Measurements from ENCODE around the gene ANAPC2.

Gene ANAPC2

GRCh38 chr9:137199411-137200121 lies 11.2 kb upstream of the ANAPC2 start:
- Histone ChIP-seq H3K27me3 (ENCODE audit: control insufficient read depth in 3 of 3, insufficient read depth in 3 of 3, low read depth in 1 of 3, low read length in 3 of 3) (no peaks in the 10 kb centered on the region), H2AK5ac (ENCODE audit: low read depth, low read length) (no peak overlapping the region), H3K79me1 (ENCODE audit: low read depth, low read length) (peaks cover 19% of the 10 kb centered on the region), H2BK12ac (ENCODE audit: low read length) (peak overlapping the region; percentile 58), H3K9me3 (replicated peaks in 1 of 2; ENCODE audit: control insufficient read depth in 2 of 2, insufficient read depth in 1 of 2, low read depth in 1 of 2, low read length in 2 of 2) (no peaks in the 10 kb centered on the region), H4K91ac (ENCODE audit: low read depth, low read length, poor library complexity) (no peak overlapping the region), H3K4me3 (ENCODE audit: low read length in 2 of 2) (peak overlapping the region; percentile 71 to 75), H3K4me2 (ENCODE audit: insufficient read depth, low read length, poor library complexity, severe bottlenecking) (peak overlapping the region; percentile 91), H3K23ac (ENCODE audit: low read depth, low read length, poor library complexity) (peak overlapping the region; percentile 55), H2BK5ac (ENCODE audit: low read length) (peak overlapping the region; percentile 71), H3K9ac (ENCODE audit: low read depth, low read length, poor library complexity) (peak overlapping the region; percentile 70), H3K4ac (ENCODE audit: low read length) (peak overlapping the region; percentile 37), H2BK15ac (ENCODE audit: low read length) (no peak overlapping the region), H3K4me1 (ENCODE audit: control insufficient read depth in 2 of 2, insufficient read depth in 1 of 2, low read depth in 1 of 2, low read length in 2 of 2) (peaks cover 20 to 32% of the 10 kb centered on the region in 2 donors), H2AFZ (ENCODE audit: low read length) (no peak overlapping the region), H3K36me3 (replicated peaks in 1 of 2; ENCODE audit: control insufficient read depth in 2 of 2, insufficient read depth in 2 of 2, low read length in 2 of 2) (peaks cover 3 to 13% of the 10 kb centered on the region in 2 donors), H3K14ac (ENCODE audit: low read length) (peak overlapping the region; percentile 56), H2BK120ac (ENCODE audit: low read depth, low read length) (no peak overlapping the region), H3K27ac (replicated peaks; ENCODE audit: low read length) (no peak overlapping the region), H4K8ac (ENCODE audit: low read depth, low read length) (no peak overlapping the region), H3K18ac (ENCODE audit: low read length) (peak overlapping the region; percentile 17)
- no CpG with 5 or more reads among the region's 51 CpGs for WGBS, 2 donors (ENCODE audit: extremely low coverage in 2 of 2, insufficient read length in 2 of 2, insufficient replicate concordance in 1 of 2)
- no peak for DNase-seq (ENCODE audit: low spot score)

DNA sequence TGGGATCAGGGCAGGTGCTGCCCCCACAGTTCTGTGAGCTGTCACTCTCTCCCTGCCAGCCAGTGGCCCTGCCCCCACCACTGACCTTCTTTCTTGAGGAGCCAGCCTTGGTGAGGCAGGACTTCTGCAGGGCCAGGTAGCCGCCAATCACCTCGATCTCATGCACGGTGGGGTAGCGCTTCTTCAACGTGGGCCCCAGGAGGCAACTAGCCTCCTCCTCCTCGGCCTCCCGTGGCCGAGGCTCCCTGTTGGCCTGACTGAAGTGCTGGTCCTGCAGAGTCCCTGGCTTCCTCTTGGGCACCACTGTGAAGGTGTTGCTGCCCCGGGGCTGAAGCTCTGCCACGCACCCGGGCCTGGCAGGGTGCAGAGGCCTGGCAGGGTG lies 10.5 kb upstream of the ANAPC2 start:
- Histone ChIP-seq H2AK5ac (ENCODE audit: low read depth, low read length) (peak overlapping the region; percentile 37), H3K4ac (ENCODE audit: low read length) (no peak overlapping the region), H3K79me1 (ENCODE audit: low read depth, low read length) (peaks cover 23% of the 10 kb centered on the region), H3K9me3 (replicated peaks in 1 of 2; ENCODE audit: control insufficient read depth in 2 of 2, insufficient read depth in 1 of 2, low read depth in 1 of 2, low read length in 2 of 2) (no peaks in the 10 kb centered on the region), H2BK5ac (ENCODE audit: low read length) (peak overlapping the region; percentile 71), H3K9ac (ENCODE audit: low read depth, low read length, poor library complexity) (no peak overlapping the region), H3K36me3 (replicated peaks in 1 of 2; ENCODE audit: control insufficient read depth in 2 of 2, insufficient read depth in 2 of 2, low read length in 2 of 2) (peaks cover 0 to 8% of the 10 kb centered on the region in 2 donors), H2BK120ac (ENCODE audit: low read depth, low read length) (no peak overlapping the region), H2AFZ (ENCODE audit: low read length) (no peak overlapping the region), H4K91ac (ENCODE audit: low read depth, low read length, poor library complexity) (no peak overlapping the region), H3K27ac (replicated peaks; ENCODE audit: low read length) (no peak overlapping the region), H3K23ac (ENCODE audit: low read depth, low read length, poor library complexity) (peak overlapping the region; percentile 8), H3K18ac (ENCODE audit: low read length) (no peak overlapping the region), H3K4me1 (ENCODE audit: control insufficient read depth in 2 of 2, insufficient read depth in 1 of 2, low read depth in 1 of 2, low read length in 2 of 2) (peaks cover 21 to 28% of the 10 kb centered on the region in 2 donors), H2BK12ac (ENCODE audit: low read length) (peak overlapping the region; percentile 41), H4K8ac (ENCODE audit: low read depth, low read length) (no peak overlapping the region), H3K4me2 (ENCODE audit: insufficient read depth, low read length, poor library complexity, severe bottlenecking) (no peak overlapping the region), H3K14ac (ENCODE audit: low read length) (peak overlapping the region; percentile 56), H3K4me3 (ENCODE audit: low read length in 2 of 2) (peak overlapping the region in 1 of 2 donors; percentile 71), H2BK15ac (ENCODE audit: low read length) (no peak overlapping the region), H3K27me3 (ENCODE audit: control insufficient read depth in 3 of 3, insufficient read depth in 3 of 3, low read depth in 1 of 3, low read length in 3 of 3) (no peaks in the 10 kb centered on the region)
- WGBS, 2 donors (ENCODE audit: extremely low coverage in 2 of 2, insufficient read length in 2 of 2, insufficient replicate concordance in 1 of 2): no CpG with 5 or more reads among the region's 11 CpGs
- DNase-seq (ENCODE audit: low spot score): no peak

- peaks cover 21 to 28% of the 10 kb centered on the region in 2 donors for H3K4me1 ChIP-seq (ENCODE audit: control insufficient read depth in 2 of 2, insufficient read depth in 1 of 2, low read depth in 1 of 2, low read length in 2 of 2)
- H2BK120ac ChIP-seq (ENCODE audit: low read depth, low read length): no peak overlapping the region
- H2AFZ ChIP-seq (ENCODE audit: low read length): no peak overlapping the region
- peak overlapping the region; percentile 60 for H3K9ac ChIP-seq (ENCODE audit: low read depth, low read length, poor library complexity)
- peak overlapping the region; percentile 41 for H2BK12ac ChIP-seq (ENCODE audit: low read length)
- H3K79me1 ChIP-seq (ENCODE audit: low read depth, low read length): peaks cover 26% of the 10 kb centered on the region
- no peaks in the 10 kb centered on the region for H3K9me3 ChIP-seq (replicated peaks in 1 of 2; ENCODE audit: control insufficient read depth in 2 of 2, insufficient read depth in 1 of 2, low read depth in 1 of 2, low read length in 2 of 2)
- peak overlapping the region; percentile 8 for H3K23ac ChIP-seq (ENCODE audit: low read depth, low read length, poor library complexity)
- H3K4me3 ChIP-seq (ENCODE audit: low read length in 2 of 2): peak overlapping the region in 1 of 2 donors; percentile 9
- H4K91ac ChIP-seq (ENCODE audit: low read depth, low read length, poor library complexity): no peak overlapping the region
- no peak overlapping the region for H3K4ac ChIP-seq (ENCODE audit: low read length)
- H3K36me3 ChIP-seq (replicated peaks in 1 of 2; ENCODE audit: control insufficient read depth in 2 of 2, insufficient read depth in 2 of 2, low read length in 2 of 2): peaks cover 0 to 3% of the 10 kb centered on the region in 2 donors
- no peak overlapping the region for H3K27ac ChIP-seq (replicated peaks; ENCODE audit: low read length)
- peak overlapping the region; percentile 37 for H2AK5ac ChIP-seq (ENCODE audit: low read depth, low read length)
- H2BK5ac ChIP-seq (ENCODE audit: low read length): peak overlapping the region; percentile 71
- no peak overlapping the region for H4K8ac ChIP-seq (ENCODE audit: low read depth, low read length)
- H3K4me2 ChIP-seq (ENCODE audit: insufficient read depth, low read length, poor library complexity, severe bottlenecking): no peak overlapping the region
- no peaks in the 10 kb centered on the region for H3K27me3 ChIP-seq (ENCODE audit: control insufficient read depth in 3 of 3, insufficient read depth in 3 of 3, low read depth in 1 of 3, low read length in 3 of 3)
- no peak overlapping the region for H3K14ac ChIP-seq (ENCODE audit: low read length)
- H3K18ac ChIP-seq (ENCODE audit: low read length): no peak overlapping the region
- no CpG with 5 or more reads among the region's 19 CpGs for WGBS, 2 donors (ENCODE audit: extremely low coverage in 2 of 2, insufficient read length in 2 of 2, insufficient replicate concordance in 1 of 2)
- no peak overlapping the region for H2BK15ac ChIP-seq (ENCODE audit: low read length)
- DNase-seq (ENCODE audit: low spot score): no peak
Observed at GRCh38 chr9:137198051-137198901, 9.9 kb upstream of the ANAPC2 start.

Data from neuronal stem cell (in vitro differentiated cells).